Raji (cell line): Measurements from ENCODE around the gene ADARB1.

ENCODE experiments used
- POLR2A ChIP-seq: IDR thresholded peaks from 2 replicates; pipeline ENCODE4 v1.6.1; 2011; ENCODE audit warnings: low read depth, low read length, control low read depth; ENCODE audit not compliant: insufficient read depth

Gene ADARB1

GRCh38 chr21:45200581-45201296 lies 126.4 kb downstream of the ADARB1 start:
- TF ChIP-seq POLR2A, result no peak

GRCh38 chr21:45202344-45202743 lies 128.0 kb downstream of the ADARB1 start:
- TF ChIP-seq POLR2A, result no peak

- TF ChIP-seq POLR2A, result no peak
These were observed 128.5 kb downstream of the ADARB1 start for GRCh38 chr21:45202889-45203288.

DNA sequence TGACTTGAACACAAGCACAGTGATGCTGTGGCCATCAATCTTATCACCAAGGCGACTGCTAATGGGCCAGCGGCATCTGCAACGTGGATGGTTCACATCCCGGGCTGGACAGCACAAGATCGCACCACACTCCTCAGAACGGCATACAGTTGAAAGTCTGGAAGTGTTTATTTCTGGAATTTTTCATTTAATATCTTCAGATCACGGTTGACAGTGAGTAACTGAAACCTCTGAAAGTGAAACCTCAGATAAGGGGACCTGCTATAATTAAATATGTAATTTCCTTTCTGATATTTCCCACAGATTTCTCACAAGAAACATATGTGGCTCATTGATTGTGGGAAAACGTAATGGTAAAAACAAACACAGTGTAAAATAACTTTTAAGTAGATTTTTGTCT lies 129.6 kb downstream of the ADARB1 start:
- TF ChIP-seq POLR2A, result no peak

- no peak for TF ChIP-seq POLR2A
These were observed 130.0 kb downstream of the ADARB1 start for GRCh38 chr21:45204395-45204794.

GRCh38 chr21:45207839-45208626 lies 133.7 kb downstream of the ADARB1 start:
- TF ChIP-seq POLR2A, result no peak

DNA sequence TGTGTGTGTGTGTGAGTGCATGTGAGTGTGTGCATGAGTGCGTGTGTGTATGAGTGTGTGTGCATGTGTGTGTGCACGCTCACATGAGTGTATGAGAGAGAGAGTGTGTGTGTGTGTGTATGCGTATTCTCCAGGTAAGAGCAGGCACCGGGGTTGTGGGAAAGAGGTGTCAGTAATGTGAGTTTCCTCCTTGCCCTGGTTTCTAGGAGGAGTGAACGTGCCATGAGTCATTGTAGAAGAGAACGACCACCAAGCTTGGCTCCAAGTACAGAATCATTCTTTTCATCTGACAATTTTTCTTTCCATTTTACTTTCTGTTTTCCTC lies 134.2 kb downstream of the ADARB1 start:
- TF ChIP-seq POLR2A, result no peak

GRCh38 chr21:45209046-45209445 lies 134.7 kb downstream of the ADARB1 start:
- no peak for TF ChIP-seq POLR2A

DNA sequence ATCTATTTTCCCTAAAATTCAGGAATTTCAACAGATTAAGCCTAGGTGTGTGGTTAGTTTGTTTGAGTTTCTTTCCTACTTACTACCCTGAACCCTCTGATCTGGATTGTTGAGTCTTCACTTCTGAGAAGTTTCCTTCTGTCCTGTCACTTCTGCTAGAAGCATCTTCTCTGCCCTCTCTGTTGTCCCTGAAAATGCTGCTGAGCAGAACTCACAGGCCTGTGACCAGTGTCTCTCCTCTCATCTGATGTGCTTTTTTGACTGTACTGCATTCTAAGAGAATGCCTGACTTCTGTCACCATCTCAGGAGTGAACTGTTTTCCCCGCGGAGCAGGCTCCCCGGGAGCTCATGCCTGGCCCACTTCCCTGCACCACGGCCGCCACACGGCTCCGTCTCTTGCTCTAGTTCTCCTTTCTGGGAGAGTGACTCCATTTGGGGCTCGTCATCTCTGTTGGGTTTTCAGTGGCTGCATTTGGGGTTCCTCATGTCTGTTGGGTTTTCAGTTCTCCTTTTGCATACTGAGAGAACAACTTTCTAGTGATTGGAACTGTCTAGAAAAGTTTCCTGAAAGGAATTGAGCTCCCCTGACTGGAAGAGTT lies 135.4 kb downstream of the ADARB1 start:
- TF ChIP-seq POLR2A, result no peak

DNA sequence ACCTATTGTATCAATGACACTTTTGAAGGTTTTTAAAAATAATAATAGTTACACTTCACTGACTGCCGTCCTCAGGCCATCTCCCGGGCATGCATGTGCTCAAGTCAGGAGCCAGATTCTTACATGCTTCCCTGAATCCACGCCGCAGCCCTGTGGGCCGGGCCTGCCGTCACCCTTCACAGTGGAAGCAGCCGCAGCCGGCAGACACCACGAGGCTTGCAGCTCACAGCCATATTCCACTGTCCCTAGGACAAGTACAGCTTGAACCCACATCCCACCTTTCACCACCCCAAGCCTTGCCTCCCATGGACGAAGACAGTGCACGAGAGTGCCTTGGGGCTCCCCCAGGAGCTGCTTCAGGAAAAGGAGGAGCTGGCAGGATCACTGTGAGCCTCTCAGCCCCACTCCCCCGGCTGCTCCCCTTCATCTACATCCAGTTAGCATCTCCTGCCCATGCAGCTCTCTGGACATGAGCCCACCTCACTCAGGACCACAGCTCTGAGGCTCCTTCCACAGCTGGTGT lies 136.1 kb downstream of the ADARB1 start:
- TF ChIP-seq POLR2A, result no peak

DNA sequence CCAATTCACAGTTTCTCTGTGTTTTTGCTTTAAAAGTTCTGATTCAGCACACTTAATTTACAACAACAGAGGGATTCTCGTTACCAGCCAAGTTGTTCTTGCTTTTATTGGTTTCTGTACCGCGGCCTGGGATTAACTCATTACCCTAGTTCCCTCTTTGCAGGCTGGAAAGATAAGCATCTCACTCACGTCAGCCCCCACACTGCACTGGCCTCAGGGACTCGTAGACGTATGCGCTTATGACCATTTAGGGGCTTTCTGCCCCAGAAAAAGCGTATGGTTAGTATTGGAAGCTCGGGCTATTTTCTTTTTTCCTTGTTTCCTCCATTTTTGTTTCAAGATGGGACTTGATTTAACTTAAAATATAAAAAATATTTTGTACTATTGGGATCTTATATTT lies 137.3 kb downstream of the ADARB1 start:
- no peak for TF ChIP-seq POLR2A

- no peak for TF ChIP-seq POLR2A
These were observed 139.0 kb downstream of the ADARB1 start for GRCh38 chr21:45213392-45213791.

DNA sequence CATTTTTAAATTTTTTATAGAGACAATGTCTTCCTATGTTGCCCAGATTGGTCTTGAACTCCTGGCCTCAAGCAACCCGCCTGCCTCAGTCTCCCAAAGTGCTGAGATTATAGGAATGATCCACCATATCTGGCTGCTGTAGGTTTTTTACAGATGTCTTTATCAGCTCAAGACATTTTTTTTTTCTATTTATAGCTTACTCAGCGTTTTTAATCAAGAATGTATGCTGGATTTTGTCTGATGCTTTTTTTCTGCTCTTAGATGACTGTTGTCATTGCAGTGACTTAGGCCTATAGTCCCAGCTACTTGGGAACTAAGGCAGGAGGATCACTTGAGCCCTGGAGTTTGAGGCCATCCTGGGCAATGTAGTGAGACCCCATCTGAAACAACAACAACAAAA lies 140.8 kb downstream of the ADARB1 start:
- no peak for TF ChIP-seq POLR2A

- TF ChIP-seq POLR2A, result no peak
These were observed 142.6 kb downstream of the ADARB1 start for GRCh38 chr21:45217010-45217409.

DNA sequence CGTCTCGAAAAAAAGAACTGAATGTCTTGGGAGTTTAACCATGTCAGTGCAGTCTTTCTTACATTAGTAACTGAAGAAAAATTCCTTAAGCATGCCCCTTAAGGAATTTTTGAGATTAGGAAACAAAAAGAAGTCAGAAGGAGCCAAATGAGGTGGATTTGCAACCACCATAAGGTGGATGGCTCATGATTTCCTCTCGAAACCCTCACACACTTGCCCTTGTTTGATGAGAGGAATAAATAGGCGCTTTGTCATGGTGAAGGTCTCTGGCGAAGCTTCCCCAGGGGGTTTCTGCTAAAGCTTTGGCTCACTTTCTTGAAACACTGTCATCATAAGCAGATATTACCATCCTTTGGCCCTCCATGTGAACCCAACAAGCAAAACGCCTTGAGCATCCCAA lies 145.1 kb downstream of the ADARB1 start:
- TF ChIP-seq POLR2A, result no peak

DNA sequence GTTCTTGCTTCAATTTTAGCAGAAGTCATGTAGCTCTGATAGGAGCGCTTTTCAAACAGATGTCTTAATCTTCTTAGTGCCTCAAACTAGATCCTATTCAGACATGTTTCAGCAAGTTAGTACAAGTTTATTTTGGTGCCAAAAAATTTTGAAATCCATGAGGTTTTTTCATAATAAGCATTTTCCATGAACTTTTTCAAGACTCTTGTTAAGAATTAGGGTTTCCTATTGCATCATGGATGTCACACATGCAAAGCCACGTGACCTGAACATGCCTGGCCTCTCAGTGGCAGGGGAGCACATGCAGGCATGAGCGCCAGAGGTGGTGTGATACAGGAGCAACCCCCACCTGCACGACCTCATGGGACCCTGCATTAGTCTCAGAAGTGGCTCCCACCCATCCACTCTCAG lies 145.7 kb downstream of the ADARB1 start:
- TF ChIP-seq POLR2A, result no peak
